GM12878 (cell line): ENCODE measurements around the gene CD8B. TPM values are rescaled to one million over a fixed set of nuclear protein-coding genes. Genes with fewer than 3 reads are reported as not detected.

ENCODE experiments used
- ATF7 ChIP-seq: fragments of 450-650 bp; IDR thresholded peaks from 2 replicates; pipeline ENCODE4 v1.6.1; 2016; ENCODE audit warnings: low read depth, mild to moderate bottlenecking
- BHLHE40 ChIP-seq, 2 experiments: fragments of 450-650 bp in 1 of 2; IDR thresholded peaks; 2 replicates each; pipeline ENCODE4 v1.6.1; 2011 to 2017; ENCODE audit warnings: low read depth in 2 of 2, borderline replicate concordance in 1 of 2, improper control_type of control experiment in 1 of 2, low read length in 1 of 2, mild to moderate bottlenecking in 1 of 2
- EP300 ChIP-seq, 2 experiments: fragments of 150-350 bp in 1 of 2; IDR thresholded peaks; 2 replicates each; pipeline ENCODE4 v1.6.1; 2011 to 2012; ENCODE audit warnings: low read depth in 2 of 2, low read length in 2 of 2, borderline replicate concordance in 1 of 2, improper control_type of control experiment in 1 of 2, inconsistent platforms in 1 of 2; ENCODE audit not compliant: control insufficient read depth in 1 of 2
- FOXM1 ChIP-seq: IDR thresholded peaks from 2 replicates; pipeline ENCODE4 v1.6.1; 2012; ENCODE audit warnings: low read depth, mild to moderate bottlenecking, inconsistent platforms, low read length, moderate library complexity
- IKZF1 ChIP-seq: fragments of 450-650 bp; conservative IDR thresholded peaks from 2 replicates; pipeline ENCODE4 v1.6.1; 2017; ENCODE audit warnings: antibody characterized with exemption, mild to moderate bottlenecking
- JUND ChIP-seq: IDR thresholded peaks from 2 replicates; pipeline ENCODE4 v1.6.1; 2012; ENCODE audit warnings: low read depth, mild to moderate bottlenecking, low read length, improper control_type of control experiment, moderate library complexity
- PAX5 ChIP-seq: IDR thresholded peaks from 2 replicates; pipeline ENCODE4 v1.6.1; 2011; ENCODE audit warnings: low read depth, low read length, borderline replicate concordance
- PAX8 ChIP-seq: fragments of 450-650 bp; IDR thresholded peaks from 2 replicates; pipeline ENCODE4 v1.6.1; 2017; ENCODE audit warnings: mild to moderate bottlenecking, moderate library complexity
- PKNOX1 ChIP-seq: fragments of 450-650 bp; IDR thresholded peaks from 2 replicates; pipeline ENCODE4 v1.6.1; 2016; ENCODE audit warnings: mild to moderate bottlenecking
- RAD51 ChIP-seq: fragments of 450-650 bp; IDR thresholded peaks from 2 replicates; pipeline ENCODE4 v1.6.1; 2016; ENCODE audit warnings: moderate library complexity, mild to moderate bottlenecking, inconsistent platforms
- RUNX3 ChIP-seq: IDR thresholded peaks from 2 replicates; pipeline ENCODE4 v1.6.1; 2012; ENCODE audit warnings: low read length, inconsistent platforms
- SP1 ChIP-seq: IDR thresholded peaks from one replicate; pipeline ENCODE4 v1.6.1; 2011; ENCODE audit warnings: low read depth, low read length
- polyA plus RNA-seq, 11 experiments: library from polyadenylated mRNA; depleted of rRNA in 4 of 11; unstranded in 6 of 11; stranded (reverse) in 5 of 11; fragments of >200 nt; fragmentation: Nextera tagmentation in 4 of 11; fragmentation: Illumina TruSeq in 1 of 11; extraction: Ambion mirVana in 4 of 11; extraction: Trizol in 1 of 11; gene quantifications; 1 replicate in 1 of 11; 2 replicates in 10 of 11; pipeline versions ENCODE4 v1.2.1 to v1.2.3, GENCODE V29; 2011 to 2016; ENCODE audit warnings: inconsistent platforms in 2 of 11, missing spikeins in 2 of 11, low read depth in 1 of 11
- total RNA-seq, 4 experiments: library from RNA; depleted of rRNA in 3 of 4; stranded (reverse); fragments of >200 nt in 3 of 4; fragmentation: Illumina TruSeq in 1 of 4; extraction: Trizol in 1 of 4; gene quantifications; 2 replicates each; pipeline versions ENCODE4 v1.2.1 to v1.2.3, GENCODE V29; 2013 to 2021
- TF ChIP-seq, protein P1 (sequence below): IDR thresholded peaks from 2 replicates; pipeline ENCODE4 v1.6.1; 2012; ENCODE audit warnings: mild to moderate bottlenecking, low read depth, low read length
- TF ChIP-seq, protein P2 (sequence below): IDR thresholded peaks from 2 replicates; pipeline ENCODE4 v1.6.1; 2012; ENCODE audit warnings: low read length, inconsistent platforms

The CD8B gene
- total and polyA plus RNA-seq, 10 of the 15 experiments (the other 5 are each of a cell fraction or from before 2014, with no cell fraction given): 0.21 TPM; not detected in 9

DNA sequence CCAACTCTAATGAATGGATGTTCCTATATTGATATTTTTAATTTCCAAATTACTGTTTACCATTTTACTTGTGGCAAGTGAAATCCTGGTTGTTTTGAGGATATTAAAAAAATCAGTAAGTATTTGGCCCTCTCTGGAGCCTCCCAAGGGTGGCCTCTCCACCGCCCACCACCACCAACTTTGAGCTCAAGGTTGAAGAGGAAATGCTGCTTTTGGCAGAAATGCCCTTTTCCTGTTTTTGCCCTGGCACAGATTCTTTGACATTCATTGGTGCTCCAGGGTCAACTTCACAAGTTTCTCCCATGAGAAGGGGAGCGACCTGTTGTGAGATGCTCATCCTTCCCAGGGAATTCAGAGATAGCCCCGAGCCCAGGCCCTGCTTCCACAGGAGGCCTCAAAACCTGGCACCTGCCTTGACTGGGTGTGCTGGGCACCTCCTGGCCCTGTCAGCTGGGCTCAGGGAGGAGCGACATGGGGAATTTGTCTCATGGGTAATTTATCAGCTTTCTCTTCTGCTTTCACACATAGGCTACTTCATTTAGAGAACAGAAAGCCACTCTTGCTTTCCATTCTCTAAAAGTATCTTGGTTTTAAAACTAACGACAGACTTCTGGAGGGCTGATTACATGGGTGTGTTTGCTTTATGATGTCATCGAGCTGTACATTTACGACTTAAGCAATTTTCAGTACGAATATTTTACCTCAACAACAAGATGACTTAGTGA lies 77.9 kb downstream of the CD8B start (continued):
- TF ChIP-seq, protein P1, sequence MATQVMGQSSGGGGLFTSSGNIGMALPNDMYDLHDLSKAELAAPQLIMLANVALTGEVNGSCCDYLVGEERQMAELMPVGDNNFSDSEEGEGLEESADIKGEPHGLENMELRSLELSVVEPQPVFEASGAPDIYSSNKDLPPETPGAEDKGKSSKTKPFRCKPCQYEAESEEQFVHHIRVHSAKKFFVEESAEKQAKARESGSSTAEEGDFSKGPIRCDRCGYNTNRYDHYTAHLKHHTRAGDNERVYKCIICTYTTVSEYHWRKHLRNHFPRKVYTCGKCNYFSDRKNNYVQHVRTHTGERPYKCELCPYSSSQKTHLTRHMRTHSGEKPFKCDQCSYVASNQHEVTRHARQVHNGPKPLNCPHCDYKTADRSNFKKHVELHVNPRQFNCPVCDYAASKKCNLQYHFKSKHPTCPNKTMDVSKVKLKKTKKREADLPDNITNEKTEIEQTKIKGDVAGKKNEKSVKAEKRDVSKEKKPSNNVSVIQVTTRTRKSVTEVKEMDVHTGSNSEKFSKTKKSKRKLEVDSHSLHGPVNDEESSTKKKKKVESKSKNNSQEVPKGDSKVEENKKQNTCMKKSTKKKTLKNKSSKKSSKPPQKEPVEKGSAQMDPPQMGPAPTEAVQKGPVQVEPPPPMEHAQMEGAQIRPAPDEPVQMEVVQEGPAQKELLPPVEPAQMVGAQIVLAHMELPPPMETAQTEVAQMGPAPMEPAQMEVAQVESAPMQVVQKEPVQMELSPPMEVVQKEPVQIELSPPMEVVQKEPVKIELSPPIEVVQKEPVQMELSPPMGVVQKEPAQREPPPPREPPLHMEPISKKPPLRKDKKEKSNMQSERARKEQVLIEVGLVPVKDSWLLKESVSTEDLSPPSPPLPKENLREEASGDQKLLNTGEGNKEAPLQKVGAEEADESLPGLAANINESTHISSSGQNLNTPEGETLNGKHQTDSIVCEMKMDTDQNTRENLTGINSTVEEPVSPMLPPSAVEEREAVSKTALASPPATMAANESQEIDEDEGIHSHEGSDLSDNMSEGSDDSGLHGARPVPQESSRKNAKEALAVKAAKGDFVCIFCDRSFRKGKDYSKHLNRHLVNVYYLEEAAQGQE: no peak
- peak; percentile 4 for TF ChIP-seq SP1
- TF ChIP-seq PAX8: no peak
- TF ChIP-seq JUND: no peak
- TF ChIP-seq, protein P2, sequence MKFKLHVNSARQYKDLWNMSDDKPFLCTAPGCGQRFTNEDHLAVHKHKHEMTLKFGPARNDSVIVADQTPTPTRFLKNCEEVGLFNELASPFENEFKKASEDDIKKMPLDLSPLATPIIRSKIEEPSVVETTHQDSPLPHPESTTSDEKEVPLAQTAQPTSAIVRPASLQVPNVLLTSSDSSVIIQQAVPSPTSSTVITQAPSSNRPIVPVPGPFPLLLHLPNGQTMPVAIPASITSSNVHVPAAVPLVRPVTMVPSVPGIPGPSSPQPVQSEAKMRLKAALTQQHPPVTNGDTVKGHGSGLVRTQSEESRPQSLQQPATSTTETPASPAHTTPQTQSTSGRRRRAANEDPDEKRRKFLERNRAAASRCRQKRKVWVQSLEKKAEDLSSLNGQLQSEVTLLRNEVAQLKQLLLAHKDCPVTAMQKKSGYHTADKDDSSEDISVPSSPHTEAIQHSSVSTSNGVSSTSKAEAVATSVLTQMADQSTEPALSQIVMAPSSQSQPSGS: peak; percentile 78
- peak in 1 of 2 experiments; percentile 51; a peak in 1 of 4 replicates for TF ChIP-seq BHLHE40 (IDR thresholded peaks at IDR 0.05; ENCODE audit: borderline replicate concordance in 1 of 2, low read depth in 2 of 2, low read length in 1 of 2)
- peak; percentile 67 for TF ChIP-seq RAD51
- peak; percentile 77; the same call in 1 of the 2 replicates for TF ChIP-seq PKNOX1
- TF ChIP-seq ATF7: peak; percentile 99
- TF ChIP-seq EP300 (IDR thresholded peaks at IDR 0.05; ENCODE audit: borderline replicate concordance in 1 of 2, control insufficient read depth in 1 of 2, low read depth in 2 of 2, low read length in 2 of 2): peak; percentile 63 to 87; a peak in 3 of 4 replicates
- peak; percentile 51; the same call in 1 of the 2 replicates for TF ChIP-seq IKZF1
- TF ChIP-seq FOXM1: no peak
- peak; percentile 27 for TF ChIP-seq RUNX3
- peak; percentile 30; the same call in 1 of the 2 replicates for TF ChIP-seq PAX5
